Fibroblast of skin of left quadriceps (primary cell): ENCODE measurements around the gene SPINK9.
"Not testable (repeated sequence)": the region's sequence is repeated elsewhere in the genome, so short reads cannot be mapped to it uniquely, and the experiment has no call there.

ENCODE experiments used
- DNase-seq, 2 experiments: peaks; one replicate each; pipeline ENCODE4 v3.0.0-alpha.2; 2013; ENCODE audit warnings: low read depth in 2 of 2

Gene SPINK9

GRCh38 chr5:148335259-148335658 is at the start of gene SPINK9:
Gene SPINK9, plus strand, starts transcription at chr5:148335559. Its CDS starts 55 bp downstream, at chr5:148335614.
- no peak for DNase-seq

- no peak for DNase-seq
These were observed 44.8 kb upstream of the SPINK9 start for GRCh38 chr5:148290271-148291195.

GRCh38 chr5:148297731-148298130 is 37.6 kb upstream of the SPINK9 start:
- no peak for DNase-seq

- no peak for DNase-seq
These were observed 28.9 kb upstream of the SPINK9 start for GRCh38 chr5:148306446-148306845.

- no peak for DNase-seq
These were observed 26.3 kb upstream of the SPINK9 start for GRCh38 chr5:148309019-148309418.

- no peak for DNase-seq
These were observed 25.6 kb upstream of the SPINK9 start for GRCh38 chr5:148309746-148310145.

GRCh38 chr5:148311484-148311883 is 23.9 kb upstream of the SPINK9 start:
- no peak for DNase-seq

- no peak for DNase-seq
These were observed 23.2 kb upstream of the SPINK9 start, which contains the start of gene SPINK7 for GRCh38 chr5:148312153-148312552. Gene SPINK7, plus strand, starts transcription at chr5:148312423. Its CDS starts 61 bp downstream, at chr5:148312484.

- no peak for DNase-seq
These were observed 21.2 kb upstream of the SPINK9 start for GRCh38 chr5:148314187-148314586.

- DNase-seq: no peak
These were observed 20.6 kb upstream of the SPINK9 start for GRCh38 chr5:148314731-148315130.

GRCh38 chr5:148320011-148320963 is 15.1 kb upstream of the SPINK9 start:
- DNase-seq: not testable (repeated sequence)

- no peak for DNase-seq
These were observed 2.0 kb upstream of the SPINK9 start for GRCh38 chr5:148333262-148333849.

GRCh38 chr5:148336704-148337435 is 1.5 kb downstream of the SPINK9 start:
- DNase-seq: no peak

GRCh38 chr5:148342371-148343045 is 7.1 kb downstream of the SPINK9 start:
- no peak for DNase-seq

- DNase-seq: no peak
These were observed 7.7 kb downstream of the SPINK9 start for GRCh38 chr5:148343046-148343407.

GRCh38 chr5:148343603-148344487 is 8.5 kb downstream of the SPINK9 start:
- DNase-seq: no peak

- no peak for DNase-seq
These were observed 12.3 kb downstream of the SPINK9 start for GRCh38 chr5:148347706-148348105.

GRCh38 chr5:148352696-148353095 is 17.3 kb downstream of the SPINK9 start:
- no peak for DNase-seq

- DNase-seq: no peak
These were observed 18.3 kb downstream of the SPINK9 start for GRCh38 chr5:148353634-148354033.

- no peak for DNase-seq
These were observed 29.0 kb downstream of the SPINK9 start for GRCh38 chr5:148364343-148364742.
